Measurements from ENCODE around the gene CNTRL.
A peak's percentile ranks its signal among the peaks of the same experiment; 100 is the strongest.

The CNTRL gene

DNA sequence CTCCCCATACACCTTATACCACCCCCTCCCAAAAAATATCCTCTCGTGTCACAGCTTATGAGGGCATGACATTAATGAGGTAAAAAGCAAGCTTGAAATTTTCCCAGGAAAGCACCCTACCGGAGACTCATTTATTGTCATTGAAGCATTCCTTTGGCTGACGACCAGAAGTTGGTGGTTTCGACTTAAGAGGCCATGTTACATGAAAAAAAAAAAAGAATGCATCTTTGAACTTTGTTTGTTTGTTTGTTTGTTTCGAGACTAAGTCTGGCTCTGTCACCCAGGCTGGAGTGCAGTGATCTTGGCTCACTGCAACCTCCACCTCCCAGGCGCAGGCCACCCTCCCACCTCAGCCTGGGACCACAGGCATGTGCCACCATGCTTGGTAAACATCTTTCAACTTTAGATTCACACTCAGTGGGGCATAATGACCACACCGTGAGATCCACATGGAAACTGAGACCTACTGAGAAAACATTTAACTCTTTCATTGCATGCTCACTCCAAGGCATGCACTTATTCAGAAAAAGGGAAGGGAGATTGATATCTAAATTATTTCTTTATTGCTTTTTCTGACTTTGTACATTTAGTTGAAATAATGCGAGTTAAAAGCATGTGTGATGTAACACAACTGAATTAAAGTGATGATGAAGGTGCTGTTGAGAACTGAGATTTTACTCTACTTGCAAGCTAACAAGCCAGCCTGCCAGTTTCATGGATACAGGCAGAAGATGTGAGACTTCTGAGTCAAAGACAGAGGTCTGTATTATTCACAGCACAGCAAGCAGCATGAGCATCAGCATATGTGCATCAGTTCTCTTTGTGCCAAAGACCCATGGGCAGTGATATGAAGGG is 132.0 kb downstream of the CNTRL start:
- DNase-seq (ENCODE audit: low read depth): no peak
- TF ChIP-seq, protein P1, sequence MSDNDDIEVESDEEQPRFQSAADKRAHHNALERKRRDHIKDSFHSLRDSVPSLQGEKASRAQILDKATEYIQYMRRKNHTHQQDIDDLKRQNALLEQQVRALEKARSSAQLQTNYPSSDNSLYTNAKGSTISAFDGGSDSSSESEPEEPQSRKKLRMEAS (IDR thresholded peaks at IDR 0.05; ENCODE audit: low read depth, low read length): no peak
- TF ChIP-seq POLR2A (IDR thresholded peaks at IDR 0.05; ENCODE audit: extremely low read depth, insufficient read length): no peak
- TF ChIP-seq, protein P2, sequence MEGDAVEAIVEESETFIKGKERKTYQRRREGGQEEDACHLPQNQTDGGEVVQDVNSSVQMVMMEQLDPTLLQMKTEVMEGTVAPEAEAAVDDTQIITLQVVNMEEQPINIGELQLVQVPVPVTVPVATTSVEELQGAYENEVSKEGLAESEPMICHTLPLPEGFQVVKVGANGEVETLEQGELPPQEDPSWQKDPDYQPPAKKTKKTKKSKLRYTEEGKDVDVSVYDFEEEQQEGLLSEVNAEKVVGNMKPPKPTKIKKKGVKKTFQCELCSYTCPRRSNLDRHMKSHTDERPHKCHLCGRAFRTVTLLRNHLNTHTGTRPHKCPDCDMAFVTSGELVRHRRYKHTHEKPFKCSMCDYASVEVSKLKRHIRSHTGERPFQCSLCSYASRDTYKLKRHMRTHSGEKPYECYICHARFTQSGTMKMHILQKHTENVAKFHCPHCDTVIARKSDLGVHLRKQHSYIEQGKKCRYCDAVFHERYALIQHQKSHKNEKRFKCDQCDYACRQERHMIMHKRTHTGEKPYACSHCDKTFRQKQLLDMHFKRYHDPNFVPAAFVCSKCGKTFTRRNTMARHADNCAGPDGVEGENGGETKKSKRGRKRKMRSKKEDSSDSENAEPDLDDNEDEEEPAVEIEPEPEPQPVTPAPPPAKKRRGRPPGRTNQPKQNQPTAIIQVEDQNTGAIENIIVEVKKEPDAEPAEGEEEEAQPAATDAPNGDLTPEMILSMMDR (IDR thresholded peaks at IDR 0.05; ENCODE audit: low read depth, low read length): no peak
- no peak for TF ChIP-seq MYC (IDR thresholded peaks at IDR 0.05; ENCODE audit: low read depth, low read length)
- H3K4me3 ChIP-seq (ENCODE audit: low read depth, low read length): no peak overlapping the region

DNA sequence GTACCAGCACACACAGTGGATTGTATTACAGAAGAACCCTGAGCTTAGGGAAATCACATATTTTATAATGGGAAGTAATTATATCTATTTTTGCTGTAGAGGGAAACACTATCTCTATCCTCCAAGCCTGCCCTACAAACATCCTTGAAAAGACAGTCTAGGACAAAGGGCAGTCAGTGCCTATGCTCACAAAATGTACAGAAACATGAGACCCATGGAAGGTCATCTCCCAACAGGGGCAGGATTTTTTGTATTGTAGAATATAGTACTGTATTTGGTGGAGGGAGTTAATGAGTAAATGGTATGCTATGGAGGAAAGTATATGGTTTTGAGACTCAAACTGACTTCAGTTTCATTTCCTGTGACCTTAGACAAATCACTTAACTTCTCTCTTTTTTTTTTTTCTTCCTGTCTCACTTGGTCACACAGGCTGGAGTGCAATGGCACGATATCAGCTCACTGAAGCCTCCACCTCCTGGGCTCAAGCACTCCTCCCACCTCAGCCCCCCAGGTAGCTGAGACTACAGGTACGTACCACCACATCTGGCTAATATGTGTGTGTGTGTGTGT is 132.7 kb downstream of the CNTRL start:
- TF ChIP-seq, protein P2 (IDR thresholded peaks at IDR 0.05; ENCODE audit: low read depth, low read length): no peak
- TF ChIP-seq, protein P1 (IDR thresholded peaks at IDR 0.05; ENCODE audit: low read depth, low read length): no peak
- no peak for TF ChIP-seq MYC (IDR thresholded peaks at IDR 0.05; ENCODE audit: low read depth, low read length)
- TF ChIP-seq POLR2A (IDR thresholded peaks at IDR 0.05; ENCODE audit: extremely low read depth, insufficient read length): no peak
- no peak for DNase-seq (ENCODE audit: low read depth)
- no peak overlapping the region for H3K4me3 ChIP-seq (ENCODE audit: low read depth, low read length)

DNA sequence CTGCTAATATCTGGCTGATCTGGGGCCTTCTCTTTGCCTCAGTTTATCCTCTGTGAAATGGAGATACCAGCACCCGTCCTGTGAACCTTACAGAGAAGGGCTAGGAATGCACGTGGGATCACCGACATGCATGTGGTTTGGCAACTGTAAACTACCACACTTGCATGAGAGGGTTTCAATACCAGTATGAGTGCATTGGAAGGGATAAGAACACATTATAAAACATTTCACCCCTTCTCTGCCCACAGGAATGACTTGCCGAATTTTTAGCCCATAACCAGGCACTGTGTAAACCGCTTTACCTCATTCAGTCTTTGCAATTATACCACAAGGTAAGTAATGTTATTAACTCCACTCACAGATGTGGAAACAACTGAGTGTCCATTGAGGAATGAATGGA is 135.8 kb downstream of the CNTRL start:
- no peak for DNase-seq (ENCODE audit: low read depth)
- H3K4me3 ChIP-seq (ENCODE audit: low read depth, low read length): no peak overlapping the region
- TF ChIP-seq, protein P1 (IDR thresholded peaks at IDR 0.05; ENCODE audit: low read depth, low read length): no peak
- TF ChIP-seq MYC (IDR thresholded peaks at IDR 0.05; ENCODE audit: low read depth, low read length): no peak
- TF ChIP-seq, protein P2 (IDR thresholded peaks at IDR 0.05; ENCODE audit: low read depth, low read length): no peak
- TF ChIP-seq POLR2A (IDR thresholded peaks at IDR 0.05; ENCODE audit: extremely low read depth, insufficient read length): no peak

DNA sequence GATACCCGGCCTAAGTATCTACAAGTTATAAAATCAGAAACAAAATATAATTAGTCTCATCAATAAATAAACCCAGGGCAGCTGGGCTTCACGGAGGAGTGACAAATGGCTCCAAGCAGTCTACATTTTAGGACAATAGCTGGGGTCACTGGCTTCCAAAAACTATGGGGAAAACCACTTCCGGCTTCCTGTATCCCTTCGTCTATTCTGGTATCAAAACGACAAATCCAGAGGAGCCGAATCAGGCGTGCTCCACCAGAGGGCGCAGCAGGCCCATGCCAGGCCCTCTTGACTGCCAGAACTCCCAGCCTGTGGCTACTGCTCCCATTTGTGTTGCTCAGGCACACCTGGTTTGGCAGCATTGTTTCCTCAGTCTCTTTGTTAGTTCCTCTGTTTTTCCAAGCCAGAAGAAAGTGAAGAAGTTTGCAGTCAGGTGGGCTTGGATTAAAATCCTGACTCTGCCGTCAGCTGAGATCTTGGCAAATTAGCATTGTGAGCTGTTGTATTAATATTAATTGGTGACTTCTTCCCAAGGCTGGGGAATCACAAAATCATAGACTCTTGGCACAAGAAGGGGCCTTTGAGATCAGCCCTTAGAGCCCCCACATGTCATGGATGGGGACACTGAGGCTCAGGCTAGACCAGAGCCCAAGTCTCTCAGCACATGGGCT is 138.5 kb downstream of the CNTRL start:
- H3K4me3 ChIP-seq (ENCODE audit: low read depth, low read length): no peak overlapping the region
- TF ChIP-seq MYC (IDR thresholded peaks at IDR 0.05; ENCODE audit: low read depth, low read length) (peak; percentile 53), POLR2A (IDR thresholded peaks at IDR 0.05; ENCODE audit: extremely low read depth, insufficient read length) (no peak)
- TF ChIP-seq, protein P1 (IDR thresholded peaks at IDR 0.05; ENCODE audit: low read depth, low read length): peak; percentile 60
- TF ChIP-seq, protein P2 (IDR thresholded peaks at IDR 0.05; ENCODE audit: low read depth, low read length): peak; percentile 90
- peak; percentile 89 for DNase-seq (ENCODE audit: low read depth)

DNA sequence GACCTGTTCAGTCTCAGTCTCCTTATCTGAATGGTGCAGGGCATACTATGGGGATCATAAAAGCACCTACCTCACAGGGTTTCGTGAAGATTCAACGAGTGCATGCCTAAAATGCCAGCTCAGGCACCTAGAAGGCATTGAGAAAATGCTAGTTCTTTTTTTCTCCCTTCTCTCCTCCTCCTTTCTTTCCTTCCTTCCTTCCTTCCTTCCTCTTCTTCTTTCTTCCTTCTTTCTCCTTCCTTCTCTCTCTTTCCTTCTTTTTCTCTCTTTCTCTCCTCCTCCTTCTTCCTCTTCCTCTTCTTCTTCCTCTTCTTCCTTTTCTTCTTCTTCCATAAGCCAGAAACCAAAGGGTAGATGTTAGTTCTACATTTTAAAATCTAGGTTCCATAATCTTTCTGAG is 139.2 kb downstream of the CNTRL start:
- H3K4me3 ChIP-seq (ENCODE audit: low read depth, low read length): no peak overlapping the region
- TF ChIP-seq, protein P1 (IDR thresholded peaks at IDR 0.05; ENCODE audit: low read depth, low read length): no peak
- TF ChIP-seq MYC (IDR thresholded peaks at IDR 0.05; ENCODE audit: low read depth, low read length): no peak
- TF ChIP-seq, protein P2 (IDR thresholded peaks at IDR 0.05; ENCODE audit: low read depth, low read length): no peak
- no peak for DNase-seq (ENCODE audit: low read depth)

Data from NB4 (cell line).